T-cell (primary cell): ENCODE results near the gene ZXDB. TPM values are rescaled to one million over a fixed set of nuclear protein-coding genes. Genes with fewer than 3 reads are reported as not detected.
"Not testable (repeated sequence)": the region's sequence is repeated elsewhere in the genome, so short reads cannot be mapped to it uniquely, and the experiment has no call there.

ENCODE experiments used
- ATAC-seq, 4 experiments: fragments of 200-7000 bp in 3 of 4; fragments of 150-1000 bp in 1 of 4; cut with Tn5 transposase; replicated peaks in 1 of 4; 1 replicate in 3 of 4; 2 replicates in 1 of 4; pipeline ENCODE4 v1.10.0; 2021; ENCODE audit warnings: moderate library complexity in 3 of 4, mild to moderate bottlenecking in 2 of 4, moderate number of reproducible peaks in 1 of 4
- CTCF ChIA-PET, 2 donors: fragments of 300-600 bp; sonication (Branson Sonifier 250); formaldehyde crosslinking; loops; one replicate each; lab custom pipeline; 2022; ENCODE audit warnings: antibody characterized with exemption in 2 of 2; lab: Charles Lee
- POLR2A ChIA-PET, 2 donors: fragments of 300-600 bp; sonication (Branson Sonifier 250); formaldehyde crosslinking; loops; one replicate each; lab custom pipeline; 2022; ENCODE audit warnings: antibody characterized with exemption in 2 of 2; lab: Charles Lee
- DNase-seq, 35 experiments: peaks; one replicate each; pipeline versions ENCODE4 v3.0.0 to v3.0.0-alpha.2; 2013 to 2023
- H3K27ac ChIP-seq: one replicate; pipeline ENCODE4 v1.5.1; 2013; ENCODE audit warnings: low read length
- H3K27me3 ChIP-seq, 2 experiments: replicated peaks in 1 of 2; 1 replicate in 1 of 2; 2 replicates in 1 of 2; pipeline versions ENCODE4 v1.6.1 to v1.7.0; 2013; ENCODE audit warnings: low read length in 1 of 2, mixed read lengths in 1 of 2; ENCODE audit not compliant: control insufficient read depth in 2 of 2, insufficient read depth in 2 of 2; ENCODE audit errors: extremely low read depth in 1 of 2
- H3K36me3 ChIP-seq, 2 donors: 1 replicate in 1 of 2; 2 replicates in 1 of 2; pipeline versions ENCODE4 v1.6.1 to v1.7.0; 2013; ENCODE audit warnings: low read length in 1 of 2; ENCODE audit not compliant: control insufficient read depth in 2 of 2, insufficient read depth in 1 of 2; ENCODE audit errors: extremely low read depth in 1 of 2
- H3K4me1 ChIP-seq, 2 experiments: 1 replicate in 1 of 2; 2 replicates in 1 of 2; pipeline versions ENCODE4 v1.6.1 to v1.7.0; 2013; ENCODE audit warnings: low read length in 2 of 2, mixed read lengths in 1 of 2; ENCODE audit not compliant: insufficient read depth in 2 of 2, control insufficient read depth in 1 of 2; ENCODE audit errors: extremely low read depth in 1 of 2
- H3K4me3 ChIP-seq, 2 donors: 1 replicate in 1 of 2; 2 replicates in 1 of 2; pipeline versions ENCODE4 v1.5.1 to v1.7.0; 2013; ENCODE audit warnings: mild to moderate bottlenecking in 2 of 2, low read length in 1 of 2, moderate library complexity in 1 of 2; ENCODE audit not compliant: control insufficient read depth in 1 of 2; ENCODE audit errors: extremely low read depth in 1 of 2
- H3K9me3 ChIP-seq: 2 replicates; pipeline ENCODE4 v1.7.0; 2013
- H3K27ac Mint-ChIP-seq, 2 donors: one replicate each; pipeline ENCODE4 v1.8.0; 2020 to 2021; ENCODE audit warnings: mild to moderate bottlenecking in 2 of 2, mixed read lengths in 2 of 2
- H3K27me3 Mint-ChIP-seq, 2 donors: one replicate each; pipeline ENCODE4 v1.8.0; 2021 to 2022; ENCODE audit warnings: mixed read lengths in 2 of 2
- H3K36me3 Mint-ChIP-seq: one replicate; pipeline ENCODE4 v1.8.0; 2021; ENCODE audit warnings: mixed read lengths
- H3K4me1 Mint-ChIP-seq, 3 donors: one replicate each; pipeline ENCODE4 v1.8.0; 2020 to 2022; ENCODE audit warnings: mixed read lengths in 3 of 3, mild to moderate bottlenecking in 1 of 3
- H3K4me3 Mint-ChIP-seq, 3 donors: one replicate each; pipeline ENCODE4 v1.8.0; 2020 to 2022; ENCODE audit warnings: mild to moderate bottlenecking in 3 of 3, mixed read lengths in 3 of 3, moderate library complexity in 3 of 3
- H3K9me3 Mint-ChIP-seq, 3 donors: one replicate each; pipeline ENCODE4 v1.8.0; 2020 to 2022; ENCODE audit warnings: mixed read lengths in 3 of 3
- WGBS: methylation state at CpG from one replicate; pipeline ENCODE4 v1.1.5; 2013; ENCODE audit warnings: missing lambda C conversion rate; ENCODE audit not compliant: insufficient coverage; 5-methylcytosine and 5-hydroxymethylcytosine counted together
- total RNA-seq, 35 experiments: library from RNA in 6 of 35; stranded (reverse) in 6 of 35; fragments of 120-200 nt in 1 of 35; gene quantifications; one replicate each; pipeline versions ENCODE4 v1.2.1 to v1.2.4 and lab custom pipeline; 2013 to 2026

Gene ZXDB
- total RNA-seq, 5 donors from 2014 or later (not counting 1 experiment from before 2014, with no cell fraction given): 11.2 to 21.3 (median 13.2) TPM

DNA sequence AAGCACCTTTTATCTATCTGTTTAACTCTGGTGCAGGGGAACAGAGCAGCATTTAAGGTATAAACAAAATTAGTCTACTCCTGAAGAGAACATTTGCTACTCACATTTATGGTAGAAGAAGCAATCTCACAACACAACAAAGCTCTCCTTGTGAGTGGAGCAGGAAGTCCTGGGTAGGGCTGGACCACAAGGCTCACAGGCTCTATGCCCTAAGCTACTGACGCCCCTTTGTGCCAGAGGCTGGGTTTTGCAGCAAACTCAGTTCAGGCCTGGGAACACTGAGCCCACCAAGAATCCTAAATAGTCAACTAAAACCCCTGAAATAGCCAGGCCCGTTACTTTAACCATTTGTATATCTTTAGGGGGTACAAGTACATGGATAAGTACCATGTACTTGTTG is 4.7 kb upstream of the ZXDB start:
- no peak overlapping the region for H3K27ac Mint-ChIP-seq
- Histone ChIP-seq H3K9me3 (no peaks in the 10 kb centered on the region), H3K36me3 (no peaks in the 10 kb centered on the region), H3K27ac (no peak overlapping the region), H3K4me1 (peaks cover 0 to 11% of the 10 kb centered on the region in 2 experiments), H3K4me3 (no peak overlapping the region), H3K27me3 (no peaks in the 10 kb centered on the region)
- POLR2A ChIA-PET: no interaction called here
- no peaks in the 10 kb centered on the region for H3K9me3 Mint-ChIP-seq
- ATAC-seq (no peak), DNase-seq (no peak)
- no peaks in the 10 kb centered on the region for H3K36me3 Mint-ChIP-seq
- H3K27me3 Mint-ChIP-seq: no peaks in the 10 kb centered on the region
- no CpG with 5 or more reads among the region's 2 CpGs for WGBS
- H3K4me3 Mint-ChIP-seq: no peak overlapping the region
- H3K4me1 Mint-ChIP-seq: peaks cover 14 to 24% (median 15%) of the 10 kb centered on the region in 3 donors
- CTCF ChIA-PET: interaction anchor here in 1 of 2 donors (0.7 kb wide), 1 partner anchor 54 kb away, joined by 3 read pairs; no protein-coding TSS in a partner anchor

DNA sequence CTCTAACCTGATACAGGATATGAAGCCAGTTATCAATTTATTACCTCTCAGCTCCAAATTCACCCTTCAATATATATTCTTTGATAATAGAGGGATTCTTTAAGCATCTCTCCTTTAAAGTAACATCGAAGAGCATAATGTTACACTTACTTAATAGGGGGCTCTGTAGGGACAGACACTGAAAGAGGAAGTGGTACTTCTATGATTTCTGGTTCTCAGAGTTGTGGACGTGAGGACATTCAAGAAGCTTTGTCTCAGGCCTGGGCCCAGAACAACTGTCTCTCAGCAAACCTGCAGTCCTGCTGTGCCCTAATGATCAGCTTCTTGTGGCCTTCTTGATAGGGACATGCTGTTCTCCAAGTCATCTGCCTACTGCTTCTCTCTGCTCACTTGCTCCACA is 4.2 kb upstream of the ZXDB start:
- Histone ChIP-seq H3K27ac (no peak overlapping the region), H3K36me3 (no peaks in the 10 kb centered on the region), H3K4me1 (peaks cover 0 to 11% of the 10 kb centered on the region in 2 experiments), H3K4me3 (no peak overlapping the region), H3K27me3 (no peaks in the 10 kb centered on the region), H3K9me3 (no peaks in the 10 kb centered on the region)
- WGBS: no CpG with 5 or more reads among the region's 2 CpGs
- no peak for DNase-seq
- H3K27ac Mint-ChIP-seq: no peak overlapping the region
- H3K9me3 Mint-ChIP-seq: no peaks in the 10 kb centered on the region
- ChIA-PET POLR2A (no interaction called here), CTCF (interaction anchor here in 1 of 2 donors (0.5 to 0.7 kb wide), 2 partner anchors 8 to 55 kb away, joined by 3 read pairs; no protein-coding TSS in a partner anchor)
- no peak overlapping the region for H3K4me3 Mint-ChIP-seq
- no peaks in the 10 kb centered on the region for H3K36me3 Mint-ChIP-seq
- peaks cover 14 to 24% (median 15%) of the 10 kb centered on the region in 3 donors for H3K4me1 Mint-ChIP-seq
- H3K27me3 Mint-ChIP-seq: no peaks in the 10 kb centered on the region
- no peak for ATAC-seq

DNA sequence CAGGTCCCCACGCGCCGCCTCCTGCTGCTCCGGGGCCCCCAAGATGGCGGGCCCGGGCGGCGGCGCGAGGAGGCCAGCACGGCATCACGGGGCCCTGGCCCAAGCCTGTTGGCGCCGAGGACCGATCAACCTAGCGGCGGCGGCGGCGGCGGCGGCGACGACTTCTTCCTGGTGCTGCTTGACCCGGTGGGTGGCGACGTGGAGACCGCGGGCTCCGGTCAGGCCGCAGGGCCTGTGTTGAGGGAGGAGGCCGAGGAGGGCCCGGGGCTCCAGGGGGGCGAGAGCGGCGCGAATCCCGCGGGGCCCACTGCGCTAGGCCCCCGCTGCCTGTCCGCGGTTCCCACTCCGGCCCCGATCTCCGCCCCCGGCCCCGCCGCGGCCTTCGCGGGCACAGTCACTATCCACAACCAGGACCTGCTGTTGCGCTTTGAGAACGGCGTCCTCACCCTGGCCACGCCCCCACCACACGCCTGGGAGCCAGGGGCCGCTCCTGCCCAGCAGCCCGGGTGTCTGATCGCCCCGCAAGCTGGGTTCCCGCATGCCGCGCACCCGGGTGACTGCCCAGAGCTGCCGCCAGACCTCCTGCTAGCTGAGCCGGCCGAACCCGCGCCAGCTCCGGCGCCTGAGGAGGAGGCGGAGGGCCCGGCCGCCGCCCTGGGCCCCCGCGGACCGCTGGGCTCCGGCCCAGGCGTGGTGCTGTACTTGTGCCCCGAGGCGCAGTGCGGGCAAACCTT is 516 bp downstream of the ZXDB start:
- H3K27ac Mint-ChIP-seq, H3K27me3 Mint-ChIP-seq, H3K9me3 Mint-ChIP-seq, H3K36me3 ChIP-seq, CTCF ChIA-PET, POLR2A ChIA-PET, H3K9me3 ChIP-seq, H3K27me3 ChIP-seq: not testable (repeated sequence)
- DNase-seq (peak in 17 of 35 experiments; percentile 3 to 52 (median 25)), ATAC-seq (peak; percentile 76 to 81 (median 78))
- peak overlapping the region; percentile 57 to 78 (median 60) for H3K4me3 Mint-ChIP-seq
- WGBS: 4% methylated on average over 14 of the region's 84 CpGs
- peak overlapping the region; percentile 68 for H3K27ac ChIP-seq
- H3K4me3 ChIP-seq: peak overlapping the region; percentile 38 to 51
- H3K4me1 ChIP-seq: peaks cover 13 to 15% of the 10 kb centered on the region in 2 experiments
- peaks cover 21% of the 10 kb centered on the region for H3K36me3 Mint-ChIP-seq
- H3K4me1 Mint-ChIP-seq: peaks cover 35 to 51% (median 38%) of the 10 kb centered on the region in 3 donors

DNA sequence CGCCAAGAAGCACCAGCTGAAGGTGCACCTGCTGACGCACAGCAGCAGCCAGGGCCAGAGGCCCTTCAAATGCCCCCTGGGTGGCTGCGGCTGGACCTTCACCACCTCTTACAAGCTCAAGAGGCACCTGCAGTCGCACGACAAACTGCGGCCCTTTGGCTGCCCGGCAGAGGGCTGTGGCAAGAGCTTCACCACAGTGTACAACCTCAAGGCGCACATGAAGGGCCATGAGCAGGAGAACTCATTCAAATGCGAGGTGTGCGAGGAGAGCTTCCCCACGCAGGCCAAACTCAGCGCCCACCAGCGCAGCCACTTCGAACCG is 1.0 kb downstream of the ZXDB start:
- Mint-ChIP-seq H3K36me3 (peaks cover 26% of the 10 kb centered on the region), H3K4me3 (peak overlapping the region; percentile 57 to 78 (median 60)), H3K4me1 (peaks cover 33 to 54% (median 40%) of the 10 kb centered on the region in 3 donors)
- CTCF ChIA-PET, H3K27ac Mint-ChIP-seq, POLR2A ChIA-PET, H3K36me3 ChIP-seq, H3K9me3 Mint-ChIP-seq, H3K27ac ChIP-seq, H3K27me3 ChIP-seq, H3K27me3 Mint-ChIP-seq, H3K9me3 ChIP-seq: not testable (repeated sequence)
- ATAC-seq: peak in 3 of 4 experiments; percentile 1 to 7 (median 7)
- H3K4me3 ChIP-seq: peak overlapping the region; percentile 38 to 51
- H3K4me1 ChIP-seq: peaks cover 13 to 15% of the 10 kb centered on the region in 2 experiments
- WGBS: 20% methylated on average over 1 of the region's 15 CpGs
- DNase-seq: peak in 7 of 35 experiments; percentile 2 to 31 (median 9)

DNA sequence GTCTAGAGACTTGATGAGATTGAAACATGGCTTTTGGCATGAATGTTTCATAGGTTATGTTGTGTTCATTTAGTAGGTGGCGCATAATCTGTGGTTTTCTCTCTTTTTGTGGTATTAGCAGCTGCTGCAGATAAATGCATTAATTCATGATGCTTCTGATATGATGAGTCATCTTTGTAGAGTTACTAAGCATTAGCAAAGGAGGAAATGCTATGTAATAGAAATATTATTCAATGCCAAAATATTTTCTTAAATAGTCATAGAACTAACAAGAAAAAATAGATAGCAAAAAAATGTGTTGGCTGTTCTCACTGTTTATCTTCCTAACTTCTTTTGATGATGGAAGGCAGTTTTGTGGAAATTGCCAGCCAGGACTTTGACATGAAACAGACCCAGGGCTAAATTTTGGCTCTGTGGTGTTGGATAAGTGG is 3.6 kb downstream of the ZXDB start:
- H3K4me3 Mint-ChIP-seq: peak overlapping the region; percentile 54 to 76 (median 57)
- H3K36me3 ChIP-seq: no peaks in the 10 kb centered on the region
- H3K27ac Mint-ChIP-seq: no peak overlapping the region
- ChIA-PET POLR2A (no interaction called here), CTCF (no interaction called here)
- peaks cover 13 to 15% of the 10 kb centered on the region in 2 experiments for H3K4me1 ChIP-seq
- H3K27ac ChIP-seq: no peak overlapping the region
- H3K4me1 Mint-ChIP-seq: peaks cover 33 to 55% (median 43%) of the 10 kb centered on the region in 3 donors
- ATAC-seq: no peak
- H3K27me3 ChIP-seq: no peaks in the 10 kb centered on the region
- peak in 1 of 35 experiments; percentile 31 for DNase-seq
- no peak overlapping the region for H3K4me3 ChIP-seq
- 0% methylated on average over 1 of the region's 1 CpG for WGBS
- H3K27me3 Mint-ChIP-seq: peaks cover 0 to 8% of the 10 kb centered on the region in 2 donors
- H3K9me3 Mint-ChIP-seq: no peaks in the 10 kb centered on the region
- H3K36me3 Mint-ChIP-seq: peaks cover 30% of the 10 kb centered on the region
- H3K9me3 ChIP-seq: no peaks in the 10 kb centered on the region

DNA sequence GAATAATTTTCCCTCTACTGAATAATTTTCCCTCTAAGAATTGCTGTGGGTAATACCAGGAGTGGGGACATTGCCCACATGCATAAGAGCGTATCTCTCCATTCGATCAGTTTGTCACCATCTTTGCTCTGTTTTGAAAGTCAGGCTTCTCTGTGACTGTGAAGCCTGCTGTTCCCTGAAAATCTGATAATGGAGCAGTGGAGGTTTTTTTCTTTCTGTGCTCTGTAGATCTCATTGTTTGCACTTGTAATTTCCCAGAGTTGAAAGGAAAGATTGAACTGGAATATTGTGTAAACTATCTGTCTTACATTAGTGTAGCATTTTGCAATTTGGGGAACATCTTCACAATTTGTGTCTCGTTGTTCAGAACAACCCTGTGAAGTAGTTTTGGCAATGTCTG is 4.3 kb downstream of the ZXDB start:
- no peaks in the 10 kb centered on the region for H3K27me3 ChIP-seq
- DNase-seq (no peak), ATAC-seq (no peak)
- CTCF ChIA-PET: no interaction called here
- H3K4me3 ChIP-seq: no peak overlapping the region
- peaks cover 30% of the 10 kb centered on the region for H3K36me3 Mint-ChIP-seq
- H3K9me3 ChIP-seq: no peaks in the 10 kb centered on the region
- WGBS: no CpG with 5 or more reads among the region's 3 CpGs
- peak overlapping the region; percentile 39 to 66 (median 57) for H3K4me3 Mint-ChIP-seq
- H3K36me3 ChIP-seq: no peaks in the 10 kb centered on the region
- peaks cover 29 to 49% (median 36%) of the 10 kb centered on the region in 3 donors for H3K4me1 Mint-ChIP-seq
- no peak overlapping the region for H3K27ac ChIP-seq
- peaks cover 0 to 8% of the 10 kb centered on the region in 2 donors for H3K27me3 Mint-ChIP-seq
- POLR2A ChIA-PET: no interaction called here
- no peak overlapping the region for H3K27ac Mint-ChIP-seq
- H3K4me1 ChIP-seq: peaks cover 11 to 13% of the 10 kb centered on the region in 2 experiments
- no peaks in the 10 kb centered on the region for H3K9me3 Mint-ChIP-seq
